Measurements from ENCODE around the gene OR1D5. TPM values are rescaled to one million over a fixed set of nuclear protein-coding genes. Genes with fewer than 3 reads are reported as not detected.

Gene OR1D5
- total RNA-seq, 6 experiments from 2014 or later, result not detected

GRCh38 chr17:3038941-3039340 lies 24.5 kb downstream of the OR1D5 start:
- peaks cover 6% of the 10 kb centered on the region for H3K27me3 Mint-ChIP-seq (ENCODE audit: insufficient read depth)
- no peak for TF ChIP-seq CTCF (IDR thresholded peaks at IDR 0.05)
- peaks cover 11% of the 10 kb centered on the region; the same call in 1 of the 2 replicates for H3K36me3 Mint-ChIP-seq (ENCODE audit: low read depth)
- H3K4me1 Mint-ChIP-seq (ENCODE audit: low read depth), result no peaks in the 10 kb centered on the region
- H3K27ac Mint-ChIP-seq, result no peak overlapping the region
- H3K9me3 Mint-ChIP-seq, result peaks cover 12% of the 10 kb centered on the region
- H3K4me3 Mint-ChIP-seq, result no peak overlapping the region
- DNase-seq, result no peak

- no peak for DNase-seq
- Mint-ChIP-seq H3K4me3 (no peak overlapping the region), H3K36me3 (ENCODE audit: low read depth) (0 out of 2 replicates have a peak, but pooled peaks cover 6% of the 10 kb centered on the region), H3K27ac (peak overlapping the region; percentile 36; the same call in 1 of the 2 replicates), H3K4me1 (ENCODE audit: low read depth) (no peaks in the 10 kb centered on the region), H3K9me3 (peaks cover 6% of the 10 kb centered on the region; the same call in 1 of the 2 replicates), H3K27me3 (ENCODE audit: insufficient read depth) (peaks cover 8% of the 10 kb centered on the region)
- TF ChIP-seq CTCF (IDR thresholded peaks at IDR 0.05), result no peak
Observed at GRCh38 chr17:3037259-3037658, 26.1 kb downstream of the OR1D5 start.

DNA sequence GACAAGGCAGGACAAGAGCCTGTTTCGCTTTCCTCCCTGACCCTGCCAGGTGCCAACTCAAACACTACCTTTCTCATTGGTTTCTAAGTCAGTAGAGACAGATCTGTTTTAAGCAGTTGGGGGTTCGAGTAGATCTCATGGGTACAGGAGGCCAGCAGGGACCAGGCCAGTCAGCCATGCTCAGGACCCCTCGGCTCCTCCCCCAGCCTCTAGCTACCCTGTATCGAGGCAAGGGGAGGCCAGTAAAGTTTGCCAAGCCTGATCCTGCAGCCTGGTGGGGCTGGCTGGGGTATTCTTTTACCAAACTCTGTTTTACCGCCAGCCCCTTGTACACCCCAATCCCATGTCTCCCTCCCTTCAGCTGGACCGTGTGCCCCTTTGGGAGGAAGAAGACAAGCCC lies 26.6 kb downstream of the OR1D5 start:
- no peak for DNase-seq
- Mint-ChIP-seq H3K27ac (no peak overlapping the region), H3K27me3 (ENCODE audit: insufficient read depth) (peaks cover 4% of the 10 kb centered on the region), H3K4me1 (ENCODE audit: low read depth) (no peaks in the 10 kb centered on the region), H3K9me3 (peaks cover 6% of the 10 kb centered on the region; the same call in 1 of the 2 replicates), H3K4me3 (no peak overlapping the region), H3K36me3 (ENCODE audit: low read depth) (0 out of 2 replicates have a peak, but pooled peaks cover 6% of the 10 kb centered on the region)
- TF ChIP-seq CTCF (IDR thresholded peaks at IDR 0.05), result no peak

DNA sequence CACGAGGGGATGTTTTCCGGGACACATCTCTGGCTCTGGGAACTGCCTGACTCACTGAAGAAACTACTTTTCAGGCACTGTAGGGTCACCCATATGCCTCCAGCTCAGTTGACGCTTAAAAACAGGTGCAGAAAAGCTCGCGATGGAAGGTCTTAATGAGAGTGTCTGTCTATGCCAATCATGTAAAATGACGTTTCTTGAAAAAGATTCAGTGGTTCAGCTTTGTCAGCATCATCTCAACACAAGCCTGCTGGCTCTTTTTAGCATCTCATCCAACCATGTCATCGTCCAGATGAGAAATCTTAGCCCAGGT lies 27.5 kb downstream of the OR1D5 start:
- peaks cover 4% of the 10 kb centered on the region for H3K27me3 Mint-ChIP-seq (ENCODE audit: insufficient read depth)
- H3K4me1 Mint-ChIP-seq (ENCODE audit: low read depth), result no peaks in the 10 kb centered on the region
- H3K9me3 Mint-ChIP-seq, result peaks cover 6% of the 10 kb centered on the region; the same call in 1 of the 2 replicates
- 0 out of 2 replicates have a peak, but pooled peaks cover 6% of the 10 kb centered on the region for H3K36me3 Mint-ChIP-seq (ENCODE audit: low read depth)
- DNase-seq, result no peak
- H3K4me3 Mint-ChIP-seq, result no peak overlapping the region
- no peak overlapping the region for H3K27ac Mint-ChIP-seq
- no peak for TF ChIP-seq CTCF (IDR thresholded peaks at IDR 0.05)

DNA sequence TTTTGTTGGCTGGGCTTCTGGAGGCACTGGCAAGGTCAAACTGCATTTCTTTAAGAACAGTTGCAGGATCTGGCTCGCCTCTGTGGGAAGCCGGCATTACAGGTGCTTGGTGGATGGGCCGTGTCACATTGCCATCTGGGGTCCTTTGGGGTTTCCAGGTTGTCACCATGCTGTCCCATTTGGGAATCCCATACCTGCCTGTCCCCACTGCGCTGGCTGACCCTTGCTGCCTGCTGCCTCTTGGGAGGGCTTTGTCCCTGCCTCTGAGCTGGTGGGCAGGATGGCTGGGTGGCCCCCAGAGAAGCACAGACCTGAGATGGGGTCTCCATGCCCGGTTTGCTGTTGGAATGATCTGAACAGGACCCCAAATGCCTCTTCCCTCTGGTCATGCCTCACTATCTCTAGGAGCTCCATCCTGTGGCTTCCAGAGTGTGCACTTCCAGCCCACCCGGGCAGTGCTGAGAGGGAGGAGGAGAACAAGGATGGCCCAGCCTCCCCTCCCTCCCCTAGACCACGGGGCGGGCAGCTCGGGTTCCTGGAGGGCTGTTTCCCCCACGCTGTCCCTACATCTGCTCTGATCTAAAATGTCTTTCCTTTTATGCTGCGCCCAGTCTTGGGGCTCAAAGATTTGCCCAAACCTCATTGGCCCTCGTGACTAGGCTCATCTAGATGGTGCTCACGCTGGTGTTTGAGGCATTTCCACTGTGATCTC lies 28.0 kb downstream of the OR1D5 start:
- no peak for DNase-seq
- no peak for TF ChIP-seq CTCF (IDR thresholded peaks at IDR 0.05)
- no peak overlapping the region for H3K4me3 Mint-ChIP-seq
- no peak overlapping the region for H3K27ac Mint-ChIP-seq
- peaks cover 6% of the 10 kb centered on the region; the same call in 1 of the 2 replicates for H3K9me3 Mint-ChIP-seq
- H3K27me3 Mint-ChIP-seq (ENCODE audit: insufficient read depth), result peaks cover 4% of the 10 kb centered on the region
- peaks cover 2% of the 10 kb centered on the region; the same call in 1 of the 2 replicates for H3K4me1 Mint-ChIP-seq (ENCODE audit: low read depth)
- H3K36me3 Mint-ChIP-seq (ENCODE audit: low read depth), result 0 out of 2 replicates have a peak, but pooled peaks cover 6% of the 10 kb centered on the region
